ENCODE measurements around the gene SLC22A15. TPM values are rescaled to one million over a fixed set of nuclear protein-coding genes. Genes with fewer than 3 reads are reported as not detected.

Gene SLC22A15
- total RNA-seq, 1 experiment from 2014 or later, result 2.2 TPM

- ATAC-seq (no peak), DNase-seq (no peak)
- Histone ChIP-seq H3K9me2 (replicated peaks; ENCODE audit: low read length) (no peaks in the 10 kb centered on the region), H3K9ac (ENCODE audit: low read length) (no peak overlapping the region), H4K20me1 (ENCODE audit: low read length) (no peaks in the 10 kb centered on the region), H3K4me3 (ENCODE audit: low read length) (no peak overlapping the region), H3K27me3 (ENCODE audit: low read length) (no peaks in the 10 kb centered on the region), H3K27ac (ENCODE audit: low read length) (no peak overlapping the region), H3K4me2 (ENCODE audit: low read length) (no peak overlapping the region), H3K4me1 (ENCODE audit: insufficient read depth, low read length) (peaks cover 11% of the 10 kb centered on the region), H3F3A (ENCODE audit: low read length, unreplicated experiment) (no peaks in the 10 kb centered on the region), H3K9me3 (ENCODE audit: low read length) (no peaks in the 10 kb centered on the region), H2AFZ (ENCODE audit: low read length) (no peak overlapping the region), H3K36me3 (ENCODE audit: low read depth, low read length) (no peaks in the 10 kb centered on the region), H3K79me2 (ENCODE audit: low read length) (no peaks in the 10 kb centered on the region)
- BruUV-seq (replicated peaks), result no TSS peak
- CTCF ChIA-PET, result no interaction called here
- TF ChIP-seq EZH2phosphoT487 (IDR thresholded peaks at IDR 0.05; ENCODE audit: borderline replicate concordance, low read length) (no peak), CTCF (conservative IDR thresholded peaks at IDR 0.05; ENCODE audit: low read depth, low read length) (no peak), EZH2 (IDR thresholded peaks at IDR 0.05; ENCODE audit: low read length, unreplicated experiment) (no peak)
- POLR2A ChIA-PET (ENCODE audit: unreplicated experiment), result no interaction called here
- intact Hi-C loops (cut with micrococcal nuclease), result no loop called here
Observed at GRCh38 chr1:115946116-115946515, 30.2 kb upstream of the SLC22A15 start.

DNA sequence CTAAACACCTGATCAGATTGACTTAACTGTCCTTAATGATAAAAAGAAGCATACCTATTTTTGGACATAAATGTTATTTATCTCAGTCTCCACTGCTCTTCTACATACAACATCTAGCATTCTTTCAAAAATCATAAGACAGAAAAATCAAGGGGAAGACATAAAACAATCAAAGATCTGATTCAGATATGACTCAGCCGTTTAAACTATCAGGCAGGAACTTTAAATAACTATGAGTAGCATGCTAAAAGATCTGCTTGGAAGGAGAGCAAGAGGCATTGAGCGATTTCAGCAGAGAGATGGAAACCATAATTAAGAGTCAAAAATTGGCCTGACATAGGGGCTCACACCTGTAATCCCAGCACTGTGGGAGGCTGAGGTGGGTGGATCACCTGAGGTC lies 27.2 kb upstream of the SLC22A15 start:
- POLR2A ChIA-PET (ENCODE audit: unreplicated experiment), result no interaction called here
- intact Hi-C loops (cut with micrococcal nuclease), result no loop called here
- H3K4me3 ChIP-seq (ENCODE audit: low read length), result no peak overlapping the region
- H3K9ac ChIP-seq (ENCODE audit: low read length), result no peak overlapping the region
- no peaks in the 10 kb centered on the region for H3F3A ChIP-seq (ENCODE audit: low read length, unreplicated experiment)
- H3K9me2 ChIP-seq (replicated peaks; ENCODE audit: low read length), result no peaks in the 10 kb centered on the region
- H3K4me2 ChIP-seq (ENCODE audit: low read length), result no peak overlapping the region; the same call in 1 of the 2 replicates
- ATAC-seq (peak; percentile 79), DNase-seq (peak; percentile 69)
- no peak overlapping the region for H2AFZ ChIP-seq (ENCODE audit: low read length)
- no peak overlapping the region for H3K27ac ChIP-seq (ENCODE audit: low read length)
- no peaks in the 10 kb centered on the region for H3K9me3 ChIP-seq (ENCODE audit: low read length)
- CTCF ChIA-PET, result no interaction called here
- no peaks in the 10 kb centered on the region for H3K36me3 ChIP-seq (ENCODE audit: low read depth, low read length)
- TF ChIP-seq CTCF (conservative IDR thresholded peaks at IDR 0.05; ENCODE audit: low read depth, low read length) (no peak), EZH2 (IDR thresholded peaks at IDR 0.05; ENCODE audit: low read length, unreplicated experiment) (no peak), EZH2phosphoT487 (IDR thresholded peaks at IDR 0.05; ENCODE audit: borderline replicate concordance, low read length) (no peak)
- no TSS peak for BruUV-seq (replicated peaks)
- H3K4me1 ChIP-seq (ENCODE audit: insufficient read depth, low read length), result peaks cover 20% of the 10 kb centered on the region
- no peaks in the 10 kb centered on the region for H4K20me1 ChIP-seq (ENCODE audit: low read length)
- no peaks in the 10 kb centered on the region for H3K27me3 ChIP-seq (ENCODE audit: low read length)
- H3K79me2 ChIP-seq (ENCODE audit: low read length), result no peaks in the 10 kb centered on the region

- no peak overlapping the region for H3K4me2 ChIP-seq (ENCODE audit: low read length)
- no peaks in the 10 kb centered on the region for H3K36me3 ChIP-seq (ENCODE audit: low read depth, low read length)
- no peak overlapping the region for H2AFZ ChIP-seq (ENCODE audit: low read length)
- TF ChIP-seq CTCF (conservative IDR thresholded peaks at IDR 0.05; ENCODE audit: low read depth, low read length) (no peak), EZH2phosphoT487 (IDR thresholded peaks at IDR 0.05; ENCODE audit: borderline replicate concordance, low read length) (no peak), EZH2 (IDR thresholded peaks at IDR 0.05; ENCODE audit: low read length, unreplicated experiment) (no peak)
- intact Hi-C loops (cut with micrococcal nuclease), result no loop called here
- H3K9ac ChIP-seq (ENCODE audit: low read length), result no peak overlapping the region
- no peak overlapping the region for H3K27ac ChIP-seq (ENCODE audit: low read length)
- H3F3A ChIP-seq (ENCODE audit: low read length, unreplicated experiment), result no peaks in the 10 kb centered on the region
- ChIA-PET CTCF (no interaction called here), POLR2A (ENCODE audit: unreplicated experiment) (no interaction called here)
- no peak overlapping the region for H3K4me3 ChIP-seq (ENCODE audit: low read length)
- no peaks in the 10 kb centered on the region for H3K79me2 ChIP-seq (ENCODE audit: low read length)
- H3K9me3 ChIP-seq (ENCODE audit: low read length), result no peaks in the 10 kb centered on the region
- ATAC-seq (no peak), DNase-seq (no peak)
- H3K9me2 ChIP-seq (replicated peaks; ENCODE audit: low read length), result no peaks in the 10 kb centered on the region
- no TSS peak for BruUV-seq (replicated peaks)
- no peaks in the 10 kb centered on the region for H3K27me3 ChIP-seq (ENCODE audit: low read length)
- H4K20me1 ChIP-seq (ENCODE audit: low read length), result no peaks in the 10 kb centered on the region
- peaks cover 20% of the 10 kb centered on the region for H3K4me1 ChIP-seq (ENCODE audit: insufficient read depth, low read length)
Observed at GRCh38 chr1:115951560-115951959, 24.8 kb upstream of the SLC22A15 start.

Data from PC-3 (cell line).